ENCODE measurements around the gene SEMA4B.

SEMA4B gene

DNA sequence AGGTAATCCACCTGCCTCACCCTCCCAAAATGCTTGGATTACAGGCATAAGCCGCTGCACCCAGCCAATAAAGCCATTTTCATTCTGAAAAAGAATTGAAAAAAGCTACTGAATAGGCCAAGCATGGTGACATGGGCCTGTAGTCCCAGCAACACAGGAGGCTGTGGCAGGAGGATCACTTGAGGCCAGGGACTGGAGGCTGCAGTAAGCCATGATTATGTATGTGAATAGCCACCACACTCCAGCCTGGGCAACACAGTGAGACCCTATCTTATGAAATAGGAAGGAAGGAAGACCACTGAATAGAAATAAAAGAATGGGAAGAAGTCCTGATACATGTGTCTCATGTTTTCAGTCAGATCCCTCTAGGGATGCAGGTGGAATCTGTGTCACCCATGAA, 36.0 kb upstream of the SEMA4B start:
- Histone ChIP-seq H3K27ac (replicated peaks) (no peak overlapping the region), H3K27me3 (ENCODE audit: insufficient read depth, poor library complexity, severe bottlenecking) (no peaks in the 10 kb centered on the region), H3K4me3 (replicated peaks; ENCODE audit: insufficient read depth, low read length) (no peak overlapping the region)
- no peak for DNase-seq (ENCODE audit: low read depth in 1 of 2, low spot score in 1 of 2)
- TF ChIP-seq GABPA (IDR thresholded peaks at IDR 0.05; ENCODE audit: low read depth) = no peak
- no peak for TF ChIP-seq POLR2AphosphoS5 (IDR thresholded peaks at IDR 0.05; ENCODE audit: low read depth)
- TF ChIP-seq, protein P1, sequence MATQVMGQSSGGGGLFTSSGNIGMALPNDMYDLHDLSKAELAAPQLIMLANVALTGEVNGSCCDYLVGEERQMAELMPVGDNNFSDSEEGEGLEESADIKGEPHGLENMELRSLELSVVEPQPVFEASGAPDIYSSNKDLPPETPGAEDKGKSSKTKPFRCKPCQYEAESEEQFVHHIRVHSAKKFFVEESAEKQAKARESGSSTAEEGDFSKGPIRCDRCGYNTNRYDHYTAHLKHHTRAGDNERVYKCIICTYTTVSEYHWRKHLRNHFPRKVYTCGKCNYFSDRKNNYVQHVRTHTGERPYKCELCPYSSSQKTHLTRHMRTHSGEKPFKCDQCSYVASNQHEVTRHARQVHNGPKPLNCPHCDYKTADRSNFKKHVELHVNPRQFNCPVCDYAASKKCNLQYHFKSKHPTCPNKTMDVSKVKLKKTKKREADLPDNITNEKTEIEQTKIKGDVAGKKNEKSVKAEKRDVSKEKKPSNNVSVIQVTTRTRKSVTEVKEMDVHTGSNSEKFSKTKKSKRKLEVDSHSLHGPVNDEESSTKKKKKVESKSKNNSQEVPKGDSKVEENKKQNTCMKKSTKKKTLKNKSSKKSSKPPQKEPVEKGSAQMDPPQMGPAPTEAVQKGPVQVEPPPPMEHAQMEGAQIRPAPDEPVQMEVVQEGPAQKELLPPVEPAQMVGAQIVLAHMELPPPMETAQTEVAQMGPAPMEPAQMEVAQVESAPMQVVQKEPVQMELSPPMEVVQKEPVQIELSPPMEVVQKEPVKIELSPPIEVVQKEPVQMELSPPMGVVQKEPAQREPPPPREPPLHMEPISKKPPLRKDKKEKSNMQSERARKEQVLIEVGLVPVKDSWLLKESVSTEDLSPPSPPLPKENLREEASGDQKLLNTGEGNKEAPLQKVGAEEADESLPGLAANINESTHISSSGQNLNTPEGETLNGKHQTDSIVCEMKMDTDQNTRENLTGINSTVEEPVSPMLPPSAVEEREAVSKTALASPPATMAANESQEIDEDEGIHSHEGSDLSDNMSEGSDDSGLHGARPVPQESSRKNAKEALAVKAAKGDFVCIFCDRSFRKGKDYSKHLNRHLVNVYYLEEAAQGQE (IDR thresholded peaks at IDR 0.05; ENCODE audit: insufficient replicate concordance, low read depth) = no peak

DNA sequence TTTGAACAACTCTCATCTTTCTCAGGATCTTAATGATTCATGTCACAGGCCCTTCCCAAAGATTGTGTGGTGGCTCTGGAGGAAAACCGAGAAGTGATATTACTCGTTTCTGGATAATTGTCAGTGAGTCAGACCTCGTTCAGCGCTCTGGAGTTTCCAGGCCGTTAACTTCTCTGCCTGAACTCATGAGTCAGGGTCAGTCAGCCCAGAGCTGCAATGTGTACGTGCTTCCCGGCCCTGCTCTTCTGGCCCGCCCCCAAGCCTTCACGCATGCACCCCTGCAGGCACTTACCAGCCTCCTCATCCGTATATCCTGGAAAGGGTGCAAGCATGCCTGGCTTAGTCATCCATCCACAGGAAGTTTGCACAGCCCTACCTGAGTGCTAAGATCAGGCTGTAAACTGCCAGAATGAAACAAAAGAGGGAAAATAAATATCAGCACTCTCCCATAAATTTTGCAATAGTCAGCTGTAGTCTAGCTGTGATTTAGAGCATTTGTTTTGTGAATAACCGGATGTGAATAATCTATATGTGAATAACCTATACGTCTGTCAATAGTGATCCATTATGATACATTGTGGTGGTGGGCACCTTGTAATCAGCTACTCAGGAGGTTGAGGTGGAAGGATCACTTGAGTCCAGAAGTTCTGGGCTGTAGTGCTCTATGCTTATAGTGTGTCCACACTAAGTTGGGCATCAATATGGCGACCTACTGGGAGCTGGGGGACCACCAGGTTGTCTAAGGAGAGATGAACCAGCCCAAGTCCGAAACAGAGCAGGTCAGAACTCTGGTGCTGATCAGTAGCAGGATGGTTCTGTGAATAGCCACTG, 35.3 kb upstream of the SEMA4B start:
- H3K27me3 ChIP-seq (ENCODE audit: insufficient read depth, poor library complexity, severe bottlenecking) = no peaks in the 10 kb centered on the region
- DNase-seq (ENCODE audit: low read depth in 1 of 2, low spot score in 1 of 2) = peak in 1 of 2 experiments; percentile 69
- H3K27ac ChIP-seq (replicated peaks) = no peak overlapping the region
- TF ChIP-seq POLR2AphosphoS5 (IDR thresholded peaks at IDR 0.05; ENCODE audit: low read depth) (no peak), GABPA (IDR thresholded peaks at IDR 0.05; ENCODE audit: low read depth) (no peak), SPI1 (IDR thresholded peaks at IDR 0.05; ENCODE audit: borderline replicate concordance, low read depth) (no peak)
- TF ChIP-seq, protein P2, sequence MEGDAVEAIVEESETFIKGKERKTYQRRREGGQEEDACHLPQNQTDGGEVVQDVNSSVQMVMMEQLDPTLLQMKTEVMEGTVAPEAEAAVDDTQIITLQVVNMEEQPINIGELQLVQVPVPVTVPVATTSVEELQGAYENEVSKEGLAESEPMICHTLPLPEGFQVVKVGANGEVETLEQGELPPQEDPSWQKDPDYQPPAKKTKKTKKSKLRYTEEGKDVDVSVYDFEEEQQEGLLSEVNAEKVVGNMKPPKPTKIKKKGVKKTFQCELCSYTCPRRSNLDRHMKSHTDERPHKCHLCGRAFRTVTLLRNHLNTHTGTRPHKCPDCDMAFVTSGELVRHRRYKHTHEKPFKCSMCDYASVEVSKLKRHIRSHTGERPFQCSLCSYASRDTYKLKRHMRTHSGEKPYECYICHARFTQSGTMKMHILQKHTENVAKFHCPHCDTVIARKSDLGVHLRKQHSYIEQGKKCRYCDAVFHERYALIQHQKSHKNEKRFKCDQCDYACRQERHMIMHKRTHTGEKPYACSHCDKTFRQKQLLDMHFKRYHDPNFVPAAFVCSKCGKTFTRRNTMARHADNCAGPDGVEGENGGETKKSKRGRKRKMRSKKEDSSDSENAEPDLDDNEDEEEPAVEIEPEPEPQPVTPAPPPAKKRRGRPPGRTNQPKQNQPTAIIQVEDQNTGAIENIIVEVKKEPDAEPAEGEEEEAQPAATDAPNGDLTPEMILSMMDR (IDR thresholded peaks at IDR 0.05; ENCODE audit: insufficient read depth, low read length) = no peak
- TF ChIP-seq, protein P1 (IDR thresholded peaks at IDR 0.05; ENCODE audit: insufficient replicate concordance, low read depth) = no peak
- H3K4me3 ChIP-seq (replicated peaks; ENCODE audit: insufficient read depth, low read length) = no peak overlapping the region

DNA sequence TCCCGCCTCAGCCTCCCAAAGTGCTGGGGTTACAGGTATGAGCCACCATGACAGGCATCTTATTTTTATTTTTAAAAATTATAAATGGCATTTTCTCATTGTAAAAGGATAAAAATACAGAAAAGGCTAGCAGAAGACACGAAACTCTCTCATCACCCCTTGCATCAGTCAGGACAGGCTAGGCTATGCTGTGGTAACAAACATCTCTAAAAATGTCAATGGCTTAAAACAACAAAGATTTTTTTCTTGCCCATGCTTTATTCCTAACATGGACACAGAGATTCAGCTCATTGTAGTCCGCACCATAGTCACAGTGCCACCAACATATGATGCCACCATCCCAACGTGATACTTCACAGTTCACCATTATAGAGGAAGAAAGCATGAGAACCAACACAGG, 34.0 kb upstream of the SEMA4B start:
- no peak for TF ChIP-seq GABPA (IDR thresholded peaks at IDR 0.05; ENCODE audit: low read depth)
- no peak for DNase-seq (ENCODE audit: low read depth in 1 of 2, low spot score in 1 of 2)
- Histone ChIP-seq H3K27ac (replicated peaks) (no peak overlapping the region), H3K27me3 (ENCODE audit: insufficient read depth, poor library complexity, severe bottlenecking) (no peaks in the 10 kb centered on the region), H3K4me3 (replicated peaks; ENCODE audit: insufficient read depth, low read length) (no peak overlapping the region)

DNA sequence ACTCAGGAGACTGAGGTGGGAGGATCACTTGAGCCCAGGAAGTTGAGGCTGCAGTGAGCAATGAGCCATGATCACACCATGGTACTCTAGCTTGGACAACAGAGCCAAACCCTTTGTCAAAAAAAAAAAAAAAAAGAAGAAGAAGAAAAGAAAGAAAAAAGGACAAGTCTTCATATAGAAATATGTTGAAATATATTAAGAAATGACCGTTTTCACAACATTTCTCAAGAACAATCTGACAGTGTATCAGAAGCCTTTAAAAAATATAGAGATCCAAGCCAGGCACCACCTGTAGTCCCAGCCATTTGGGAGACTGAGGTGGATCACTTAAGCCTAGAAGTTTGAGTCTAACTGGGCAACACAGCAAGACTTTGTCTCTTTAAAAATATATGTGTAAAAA, 29.5 kb upstream of the SEMA4B start:
- Histone ChIP-seq H3K27ac (replicated peaks) (no peak overlapping the region), H3K4me3 (replicated peaks; ENCODE audit: insufficient read depth, low read length) (no peak overlapping the region), H3K27me3 (ENCODE audit: insufficient read depth, poor library complexity, severe bottlenecking) (no peaks in the 10 kb centered on the region)
- no peak for TF ChIP-seq POLR2AphosphoS5 (IDR thresholded peaks at IDR 0.05; ENCODE audit: low read depth)
- no peak for TF ChIP-seq GABPA (IDR thresholded peaks at IDR 0.05; ENCODE audit: low read depth)
- TF ChIP-seq SPI1 (IDR thresholded peaks at IDR 0.05; ENCODE audit: borderline replicate concordance, low read depth) = no peak
- TF ChIP-seq, protein P2 (IDR thresholded peaks at IDR 0.05; ENCODE audit: insufficient read depth, low read length) = no peak
- TF ChIP-seq, protein P1 (IDR thresholded peaks at IDR 0.05; ENCODE audit: insufficient replicate concordance, low read depth) = no peak
- DNase-seq (ENCODE audit: low read depth in 1 of 2, low spot score in 1 of 2) = no peak

Data from HL-60 (cell line).